ENCODE data around the gene ITGA2B.

GRCh38 chr17:44374306-44375195 lies 14.9 kb downstream of the ITGA2B start:
- TF ChIP-seq POLR2A (IDR thresholded peaks at IDR 0.05) (no peak), CTCF (IDR thresholded peaks at IDR 0.05) (no peak), EP300 (IDR thresholded peaks at IDR 0.05) (no peak)

All from tibial nerve (tissue), 4 donors.